ENCODE measurements around the gene CSNK1A1L.

CSNK1A1L gene

DNA sequence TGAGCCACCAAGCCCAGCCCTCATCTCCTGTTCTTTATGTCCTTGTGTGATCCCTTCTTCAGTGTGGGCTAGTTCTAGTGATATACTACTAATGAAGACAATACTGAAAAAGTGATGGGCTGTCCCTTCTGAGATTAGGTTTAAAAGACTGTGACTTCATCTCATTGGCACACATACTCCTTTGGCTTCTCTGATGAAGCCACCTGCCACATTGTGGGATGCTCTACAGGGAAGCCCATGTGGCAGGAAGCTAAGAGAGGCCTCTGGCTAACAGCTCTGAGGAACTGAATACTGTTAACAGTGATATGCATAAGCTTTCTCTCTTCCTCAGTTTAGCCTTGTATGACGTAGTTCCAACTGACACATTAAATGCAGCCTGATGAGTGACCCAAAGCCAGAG lies 13.6 kb downstream of the CSNK1A1L start:
- no peak for TF ChIP-seq POLR2A (IDR thresholded peaks at IDR 0.05; ENCODE audit: low read length)
- TF ChIP-seq GATA1 (IDR thresholded peaks at IDR 0.05; ENCODE audit: low read depth, low read length), result no peak
- DNase-seq, result no peak

DNA sequence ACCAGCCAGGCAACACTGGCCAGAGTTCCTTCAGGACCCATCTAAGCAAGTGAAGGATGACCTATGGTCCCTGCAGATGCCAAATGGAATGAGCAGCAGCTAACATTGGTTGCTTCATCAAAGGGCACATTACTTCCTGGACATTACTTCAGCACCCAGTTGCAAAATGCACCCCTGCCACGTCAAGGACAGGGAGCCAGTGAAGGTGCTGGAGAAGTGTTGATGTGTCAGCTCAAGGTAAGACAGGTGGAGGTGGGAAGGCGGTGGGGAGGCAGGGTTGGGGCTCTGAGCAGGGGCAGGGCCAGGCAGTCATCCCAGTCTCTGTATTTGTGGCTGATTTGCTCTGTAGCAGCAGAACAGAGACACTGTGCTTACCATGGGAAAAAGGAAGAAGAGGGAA lies 14.6 kb downstream of the CSNK1A1L start:
- TF ChIP-seq POLR2A (IDR thresholded peaks at IDR 0.05; ENCODE audit: low read length), result no peak
- no peak for DNase-seq

DNA sequence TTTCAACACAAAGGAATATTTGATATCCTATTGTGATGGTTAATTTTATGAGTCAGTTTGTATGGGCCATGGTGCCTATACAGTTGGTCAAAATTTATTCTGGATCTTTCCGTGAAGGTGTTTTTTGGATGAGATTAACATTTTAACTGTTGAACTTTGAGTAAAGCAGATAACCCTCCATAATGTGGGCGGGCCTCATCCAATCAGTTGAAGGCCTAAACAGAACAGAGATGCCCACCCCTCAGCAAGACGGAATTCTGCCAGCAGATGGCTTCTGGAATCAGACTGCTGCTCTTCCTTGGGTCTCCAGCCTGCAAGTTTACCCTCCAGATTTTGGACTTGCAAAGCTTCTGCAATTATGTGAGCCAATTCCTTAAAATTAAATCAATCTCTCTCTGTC lies 16.0 kb downstream of the CSNK1A1L start:
- no peak for DNase-seq
- TF ChIP-seq POLR2A (IDR thresholded peaks at IDR 0.05; ENCODE audit: low read length) (no peak), GATA1 (IDR thresholded peaks at IDR 0.05; ENCODE audit: low read depth, low read length) (no peak)

DNA sequence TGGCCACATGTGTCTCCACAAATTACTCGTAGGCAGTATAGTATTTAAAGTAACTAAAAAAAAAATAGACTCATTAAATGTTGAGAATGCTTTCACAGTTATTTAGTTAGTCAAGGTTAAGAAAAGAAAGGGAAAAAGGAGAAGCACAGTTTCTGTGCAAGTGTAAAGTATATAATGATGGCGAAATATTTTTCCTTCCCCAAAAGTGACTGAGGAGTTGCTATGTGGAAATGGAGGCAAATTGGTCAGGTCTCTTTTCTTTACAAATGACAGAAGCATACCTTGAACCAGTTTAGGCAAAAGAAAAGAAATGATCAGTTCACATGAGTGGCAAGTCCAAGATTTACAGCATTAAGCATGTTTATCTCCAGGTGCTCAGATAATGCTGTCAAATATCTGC lies 18.0 kb downstream of the CSNK1A1L start:
- TF ChIP-seq POLR2A (IDR thresholded peaks at IDR 0.05; ENCODE audit: low read length), result no peak
- DNase-seq, result no peak

DNA sequence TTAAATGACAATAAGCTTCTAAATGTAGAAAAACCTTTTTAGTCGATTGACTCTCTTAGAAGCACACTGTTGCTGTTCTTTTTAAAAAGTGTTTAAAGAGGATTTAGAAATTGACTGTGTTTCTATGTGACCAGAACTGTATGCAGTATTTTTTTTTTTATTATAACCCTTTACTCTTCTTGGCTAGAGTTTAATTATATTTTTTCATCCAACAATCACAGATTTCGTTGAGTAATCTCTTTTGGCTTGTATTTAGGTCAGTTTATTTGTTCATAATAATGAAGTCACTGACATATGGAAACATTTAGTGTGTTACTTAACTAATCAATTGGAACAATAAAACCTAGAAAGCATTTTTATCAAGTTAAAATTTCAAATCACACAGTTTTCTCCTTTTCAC lies 19.9 kb downstream of the CSNK1A1L start:
- no peak for DNase-seq
- TF ChIP-seq POLR2A (IDR thresholded peaks at IDR 0.05; ENCODE audit: low read length), result no peak
- TF ChIP-seq GATA1 (IDR thresholded peaks at IDR 0.05; ENCODE audit: low read depth, low read length), result no peak

DNA sequence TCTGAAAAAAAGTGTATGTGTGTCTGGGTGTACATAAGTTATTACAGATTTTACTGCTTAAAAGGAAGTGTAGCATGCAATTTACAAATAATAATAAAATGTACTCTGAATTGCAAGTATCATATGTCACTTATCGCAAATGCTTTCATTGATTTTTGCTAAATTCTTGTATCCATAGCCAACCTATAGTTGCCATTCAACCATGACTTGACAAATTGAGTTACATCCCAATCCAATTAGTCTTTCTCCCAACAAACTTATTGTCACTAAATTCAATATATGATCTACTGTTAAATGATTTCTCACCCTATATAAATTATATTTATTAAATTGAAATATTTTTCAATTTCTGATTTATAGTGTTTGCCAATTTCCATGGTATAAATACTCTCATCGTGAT lies 28.6 kb downstream of the CSNK1A1L start:
- TF ChIP-seq POLR2A (IDR thresholded peaks at IDR 0.05; ENCODE audit: low read length) (no peak), GATA1 (IDR thresholded peaks at IDR 0.05; ENCODE audit: low read depth, low read length) (no peak)
- DNase-seq, result no peak

DNA sequence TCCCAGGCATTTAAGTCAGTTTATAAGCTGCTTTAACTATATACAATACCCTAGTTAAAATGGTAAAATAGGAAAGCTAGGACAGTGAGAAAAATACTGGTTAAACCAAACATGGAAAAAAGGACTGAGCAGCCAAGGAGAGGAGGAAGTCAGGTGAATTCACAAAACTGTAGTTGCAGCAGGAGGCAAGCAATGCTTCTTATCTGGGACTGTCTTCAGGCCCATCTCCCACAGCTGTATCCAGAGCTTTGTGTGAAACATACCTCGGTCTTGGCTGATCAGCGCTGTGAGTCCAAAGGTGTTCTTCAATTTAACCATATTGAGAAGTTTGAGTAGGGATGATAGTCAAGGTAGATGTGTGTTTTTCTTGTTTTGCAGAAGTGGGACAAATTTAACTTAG lies 30.3 kb downstream of the CSNK1A1L start:
- no peak for DNase-seq
- TF ChIP-seq GATA1 (IDR thresholded peaks at IDR 0.05; ENCODE audit: low read depth, low read length) (no peak), POLR2A (IDR thresholded peaks at IDR 0.05; ENCODE audit: low read length) (no peak)

DNA sequence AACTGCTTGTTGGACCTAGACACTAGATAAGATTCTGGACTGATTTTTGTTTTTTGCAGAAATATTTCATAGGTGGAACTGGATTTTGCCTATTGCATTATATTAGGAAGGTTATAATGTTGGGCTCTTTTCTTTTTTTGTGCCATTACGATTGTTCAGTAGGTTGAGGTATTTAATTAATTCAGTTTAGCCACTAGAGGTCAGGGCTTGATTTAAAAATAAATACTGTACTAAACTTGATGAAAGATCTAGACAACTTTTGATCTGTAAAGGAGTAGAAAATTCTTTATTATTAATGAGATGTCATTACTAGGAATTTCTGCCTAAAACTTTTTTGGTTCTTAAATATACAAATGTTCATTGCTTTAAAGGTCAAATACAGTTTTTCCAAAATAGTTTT lies 30.8 kb downstream of the CSNK1A1L start:
- TF ChIP-seq GATA1 (IDR thresholded peaks at IDR 0.05; ENCODE audit: low read depth, low read length) (no peak), POLR2A (IDR thresholded peaks at IDR 0.05; ENCODE audit: low read length) (no peak)
- DNase-seq, result peak; percentile 15 to 26

DNA sequence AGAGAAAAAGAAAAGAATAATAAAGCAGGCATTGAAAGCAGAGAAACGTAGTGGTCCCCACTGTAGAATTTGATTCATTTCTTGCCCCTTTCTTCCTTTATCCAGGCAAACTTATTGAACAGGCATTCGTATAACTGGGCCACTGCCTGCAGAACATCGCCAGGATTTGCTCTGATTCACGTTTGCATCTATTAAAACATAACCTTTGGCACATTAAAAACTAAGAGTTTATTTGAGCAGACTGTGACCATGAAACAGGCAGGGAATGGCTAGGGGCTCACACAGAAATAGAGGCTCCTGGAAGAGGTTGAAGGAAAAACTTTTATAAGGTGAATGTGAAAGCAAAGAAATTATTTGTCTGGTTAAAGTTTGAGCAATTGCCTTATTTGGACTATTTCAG lies 33.4 kb downstream of the CSNK1A1L start:
- DNase-seq, result no peak
- no peak for TF ChIP-seq POLR2A (IDR thresholded peaks at IDR 0.05; ENCODE audit: low read length)
- TF ChIP-seq GATA1 (IDR thresholded peaks at IDR 0.05; ENCODE audit: low read depth, low read length), result no peak

DNA sequence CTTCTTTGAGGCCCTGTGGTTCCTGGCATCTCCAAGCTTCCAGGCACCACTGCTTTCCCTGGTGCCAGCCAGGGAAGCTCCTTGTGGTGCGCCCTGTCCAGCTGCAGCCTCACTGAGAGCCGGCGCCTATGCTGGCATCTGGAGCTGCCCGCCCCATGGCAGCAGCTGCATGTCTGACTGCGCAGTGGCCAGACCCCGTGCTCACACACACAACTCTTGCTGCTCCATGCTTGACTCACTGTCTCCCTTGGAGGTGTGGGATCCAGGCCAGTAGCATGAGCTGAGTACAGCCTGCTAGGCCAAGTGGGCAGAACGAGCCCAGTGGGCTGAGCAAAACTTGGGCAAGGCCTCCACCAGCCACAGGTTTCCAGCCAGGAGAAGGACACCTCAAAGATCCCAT lies 34.5 kb downstream of the CSNK1A1L start:
- no peak for DNase-seq
- no peak for TF ChIP-seq GATA1 (IDR thresholded peaks at IDR 0.05; ENCODE audit: low read depth, low read length)

DNA sequence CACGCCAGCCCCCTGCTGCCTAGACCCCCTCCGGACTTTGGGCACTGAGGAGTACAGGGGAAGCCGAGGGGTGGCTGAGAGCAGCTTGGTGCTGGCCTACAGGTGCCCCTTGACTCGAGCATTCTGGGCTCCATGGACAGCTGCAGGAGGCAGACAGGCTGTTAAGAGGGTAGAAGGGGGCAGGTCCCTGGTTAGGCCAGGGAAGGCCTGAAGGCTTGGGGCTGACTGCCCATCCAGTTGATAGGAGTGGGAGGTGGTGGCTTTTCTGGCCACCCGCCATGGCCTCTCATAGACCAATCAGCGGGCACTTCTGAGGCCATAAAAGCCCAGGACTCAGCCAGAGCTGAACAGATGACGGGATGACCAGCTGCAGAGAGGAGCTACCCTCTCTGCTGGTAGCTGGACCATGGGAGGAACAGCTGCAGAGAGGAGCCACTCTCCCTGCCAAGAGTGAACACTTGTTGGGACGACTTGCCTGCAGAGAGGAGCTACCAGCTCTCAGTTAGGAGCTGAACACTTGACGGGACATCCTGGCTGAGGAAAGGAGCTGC lies 35.2 kb downstream of the CSNK1A1L start:
- TF ChIP-seq GATA1 (IDR thresholded peaks at IDR 0.05; ENCODE audit: low read depth, low read length) (no peak), POLR2A (IDR thresholded peaks at IDR 0.05; ENCODE audit: low read length) (no peak)
- no peak for DNase-seq

DNA sequence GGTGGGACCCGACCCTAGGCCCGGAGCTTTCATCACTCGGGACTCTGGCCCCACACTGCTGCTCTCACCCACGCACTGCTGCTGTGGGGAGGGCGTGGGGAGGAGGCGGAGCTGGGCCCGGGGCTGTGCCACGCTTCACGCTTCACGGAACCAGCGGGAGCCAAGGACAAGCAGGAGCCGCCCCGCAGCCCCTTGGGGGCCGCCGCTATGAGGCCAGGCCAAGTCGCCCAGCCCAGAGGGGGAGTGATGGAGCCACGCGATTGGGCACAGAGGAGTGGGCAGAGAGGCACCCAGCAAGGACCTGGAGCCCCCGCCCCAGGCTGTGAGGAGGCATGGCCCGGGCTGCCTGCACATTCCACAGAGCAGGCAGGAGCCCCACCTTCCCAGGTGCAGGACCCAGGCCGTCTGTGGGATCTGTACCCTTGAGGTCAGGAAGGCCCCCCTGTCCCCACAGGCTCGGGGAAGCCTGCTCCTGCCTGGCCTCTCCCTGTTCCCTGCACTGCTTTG lies 35.8 kb downstream of the CSNK1A1L start:
- DNase-seq, result no peak

DNA sequence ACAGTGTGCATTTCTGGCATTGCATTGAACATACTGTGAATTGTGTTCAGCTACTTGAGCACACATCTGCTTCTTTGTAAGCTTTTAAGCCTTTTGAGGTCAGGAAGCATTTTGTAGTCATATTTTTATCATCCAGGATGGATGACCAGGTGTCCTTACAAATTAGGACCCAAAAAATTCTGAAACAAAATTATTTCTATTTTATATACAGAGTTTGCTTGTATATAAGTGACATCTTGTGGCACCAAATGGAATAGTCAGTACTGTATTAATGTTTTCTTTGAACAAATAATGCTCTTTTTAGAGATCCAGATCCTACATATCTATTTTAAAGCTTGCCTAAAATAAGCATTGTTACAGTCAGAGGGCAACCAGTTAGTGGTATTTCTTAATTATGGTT lies 36.5 kb downstream of the CSNK1A1L start:
- peak; percentile 14 to 25 for DNase-seq
- no peak for TF ChIP-seq GATA1 (IDR thresholded peaks at IDR 0.05; ENCODE audit: low read depth, low read length)
- no peak for TF ChIP-seq POLR2A (IDR thresholded peaks at IDR 0.05; ENCODE audit: low read length)

More for the DNA sequence above, 35.8 kb downstream of the CSNK1A1L start:
- no peak for TF ChIP-seq GATA1 (IDR thresholded peaks at IDR 0.05; ENCODE audit: low read depth, low read length)
- no peak for TF ChIP-seq POLR2A (IDR thresholded peaks at IDR 0.05; ENCODE audit: low read length)

DNA sequence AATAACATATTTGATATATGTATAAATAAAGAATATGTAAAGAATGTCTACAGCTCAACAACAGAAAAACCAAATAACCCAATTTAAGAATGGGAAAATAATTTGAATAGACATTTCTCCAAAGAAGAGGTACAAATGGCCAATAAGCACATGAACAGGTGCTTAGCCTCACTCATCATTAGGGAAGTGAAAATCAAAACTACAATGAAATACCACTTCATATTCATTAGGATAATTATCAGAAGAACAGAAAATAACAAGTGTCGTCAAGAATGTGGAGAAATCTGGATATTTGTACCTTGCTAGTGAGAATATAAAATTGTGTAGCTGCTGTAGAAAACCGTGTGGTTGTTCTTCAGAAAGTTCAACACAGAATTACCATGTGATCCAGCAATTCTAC lies 37.6 kb downstream of the CSNK1A1L start:
- DNase-seq, result no peak
- TF ChIP-seq POLR2A (IDR thresholded peaks at IDR 0.05; ENCODE audit: low read length) (no peak), GATA1 (IDR thresholded peaks at IDR 0.05; ENCODE audit: low read depth, low read length) (no peak)

DNA sequence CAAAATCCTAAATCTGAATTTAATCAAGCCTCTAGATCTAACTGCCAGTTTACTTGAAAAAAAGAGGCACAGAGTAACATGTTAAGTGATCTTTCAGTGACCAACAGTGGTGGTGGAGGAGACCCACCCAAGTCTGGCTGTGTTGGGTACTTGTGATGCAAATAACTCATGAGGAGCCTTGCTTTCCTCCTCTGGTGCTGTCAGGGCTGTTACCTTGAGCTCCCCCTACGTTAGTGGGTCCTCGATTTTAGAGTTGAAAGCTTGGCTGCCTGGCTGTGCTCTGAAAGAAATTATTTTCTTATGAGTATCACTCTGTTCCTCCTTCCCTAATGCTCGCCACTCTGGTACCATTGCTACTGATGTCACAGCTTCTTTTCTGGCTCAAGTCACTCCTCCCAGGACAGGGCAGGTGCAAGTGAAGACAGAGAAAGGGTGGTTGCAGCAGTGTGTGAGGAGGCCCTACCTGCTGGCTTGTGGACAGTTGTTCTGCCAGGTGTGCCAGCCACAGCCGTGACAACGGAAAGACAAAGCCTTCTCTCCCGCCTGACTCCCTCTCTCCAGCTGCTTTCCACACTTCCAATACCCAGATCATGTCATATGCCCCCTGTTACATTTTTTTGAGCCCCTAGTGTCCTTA lies 39.5 kb downstream of the CSNK1A1L start:
- TF ChIP-seq GATA1 (IDR thresholded peaks at IDR 0.05; ENCODE audit: low read depth, low read length), result no peak
- TF ChIP-seq POLR2A (IDR thresholded peaks at IDR 0.05; ENCODE audit: low read length), result no peak
- DNase-seq, result no peak

DNA sequence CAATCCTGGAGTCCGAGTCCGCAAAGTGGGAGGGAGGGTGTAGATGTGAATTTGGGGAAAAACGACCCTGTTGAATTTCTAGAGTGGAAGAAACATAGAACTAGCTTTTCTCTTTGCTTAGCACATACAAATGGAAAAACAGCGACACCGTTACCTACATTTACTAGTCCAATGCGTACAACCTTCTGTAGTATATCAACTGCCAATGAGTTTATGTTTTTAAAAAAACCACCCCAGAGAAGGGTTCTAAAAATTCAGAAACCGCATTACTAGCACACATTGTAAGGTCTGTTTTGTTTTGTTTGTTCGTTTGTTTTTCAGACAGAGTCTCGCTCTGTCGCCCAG lies 45.6 kb downstream of the CSNK1A1L start:
- no peak for DNase-seq
- TF ChIP-seq POLR2A (IDR thresholded peaks at IDR 0.05; ENCODE audit: low read length) (no peak), GATA1 (IDR thresholded peaks at IDR 0.05; ENCODE audit: low read depth, low read length) (no peak)
